HCT116 (cell line): Measurements from ENCODE around the gene CBFB. TPM values are rescaled to one million over a fixed set of nuclear protein-coding genes. Genes with fewer than 3 reads are reported as not detected.

ENCODE experiments used
- ATAC-seq: fragments of 200-7000 bp; cut with Tn5 transposase; 2 replicates; pipeline ENCODE4 v1.9.1; 2020; ENCODE audit warnings: mild to moderate bottlenecking, moderate library complexity
- BruUV-seq: library from RNA; stranded (reverse); fragments of 400-500 nt; replicated peaks from 2 replicates; lab custom pipeline; 2021; lab: Mats Ljungman, UMichigan
- CTCF ChIA-PET: fragments of 300-600 bp; sonication (Branson Sonifier 250); formaldehyde crosslinking; loops from one replicate; lab custom pipeline; 2021; ENCODE audit warnings: antibody characterized with exemption; lab: Charles Lee
- POLR2A ChIA-PET: fragments of 300-600, 350-600 bp; sonication (Branson Sonifier 250); formaldehyde crosslinking; loops from one replicate; lab custom pipeline; 2021; ENCODE audit warnings: antibody characterized with exemption; lab: Charles Lee
- RAD21 ChIA-PET, 2 experiments: fragments of 300-600 bp; sonication (Branson Sonifier 250); formaldehyde crosslinking; loops; one replicate each; lab custom pipeline; 2023; ENCODE audit warnings: low total read pairs in 2 of 2; ENCODE audit not compliant: uncharacterized antibody in 2 of 2, unreplicated experiment in 2 of 2, low non-redundant PET in 1 of 2; lab: Charles Lee
- DNase-seq: peaks from one replicate; pipeline ENCODE4 v3.0.0-alpha.2; 2010; ENCODE audit warnings: low read depth, low spot score
- H2AFZ ChIP-seq: fragments of 200-600 bp; shearing (Covaris generic), sonication (generic); 2 replicates; pipeline ENCODE4 v1.6.1; 2017; ENCODE audit warnings: low read depth, mixed run types, mixed read lengths, antibody characterized with exemption, low read length; ENCODE audit not compliant: poor library complexity, severe bottlenecking
- H3K27ac ChIP-seq: 2 replicates; pipeline ENCODE4 v1.5.1; 2012; ENCODE audit warnings: low read depth, low read length
- H3K27me3 ChIP-seq: fragments of 200-600 bp; sonication (generic); 2 replicates; pipeline ENCODE4 v1.6.1; 2016; ENCODE audit warnings: mixed run types, low read length, mixed read lengths; ENCODE audit not compliant: insufficient read depth
- H3K36me3 ChIP-seq, 2 experiments: fragments of 200-500 bp in 1 of 2; fragments of 200-600 bp in 1 of 2; sonication (Bioruptor generic) in 1 of 2; sonication (generic) in 1 of 2; 2 replicates each; pipeline versions ENCODE4 v1.5.1 to v1.6.1; 2014 to 2016; ENCODE audit warnings: low read length in 2 of 2, inconsistent platforms in 1 of 2, mixed read lengths in 1 of 2, mixed run types in 1 of 2; ENCODE audit not compliant: insufficient read depth in 2 of 2, control insufficient read depth in 1 of 2
- H3K4me1 ChIP-seq, 2 experiments: fragments of 200-600 bp in 1 of 2; sonication (generic) in 1 of 2; 2 replicates each; pipeline versions ENCODE4 v1.5.1 to v1.6.1; 2012 to 2017; ENCODE audit warnings: low read length in 2 of 2, inconsistent platforms in 1 of 2, mild to moderate bottlenecking in 1 of 2, mixed read lengths in 1 of 2, mixed run types in 1 of 2, moderate library complexity in 1 of 2; ENCODE audit not compliant: insufficient read depth in 2 of 2, control insufficient read depth in 1 of 2
- H3K4me2 ChIP-seq: fragments of 200-600 bp; sonication (generic); 2 replicates; pipeline ENCODE4 v1.6.1; 2017; ENCODE audit warnings: mixed run types, low read length, mixed read lengths
- H3K4me3 ChIP-seq, 2 experiments: fragments of 200-600 bp in 1 of 2; sonication (generic) in 1 of 2; replicated peaks in 1 of 2; 2 replicates each; pipeline ENCODE4 v1.5.1; 2011 to 2016; ENCODE audit warnings: low read length in 2 of 2, control low read depth in 1 of 2, low read depth in 1 of 2, mild to moderate bottlenecking in 1 of 2, mixed read lengths in 1 of 2, mixed run types in 1 of 2
- H3K79me2 ChIP-seq: fragments of 200-600 bp; sonication (generic); 2 replicates; pipeline ENCODE4 v1.6.1; 2017; ENCODE audit warnings: mild to moderate bottlenecking, mixed run types, low read length, moderate library complexity, mixed read lengths; ENCODE audit not compliant: insufficient read depth
- H3K9ac ChIP-seq: fragments of 200-600 bp; sonication (generic); 2 replicates; pipeline ENCODE4 v1.6.1; 2016; ENCODE audit warnings: low read length, mixed read lengths
- H3K9me2 ChIP-seq: fragments of 200-600 bp; sonication (generic), shearing (Covaris generic); 2 replicates; pipeline ENCODE4 v1.6.1; 2017; ENCODE audit warnings: mixed run types, mild to moderate bottlenecking, moderate library complexity; ENCODE audit not compliant: insufficient read depth
- H3K9me3 ChIP-seq, 2 experiments: fragments of 200-500 bp in 1 of 2; fragments of 200-600 bp in 1 of 2; sonication (Bioruptor generic) in 1 of 2; sonication (generic) in 1 of 2; 2 replicates each; pipeline ENCODE4 v1.6.1; 2014 to 2017; ENCODE audit warnings: low read length in 2 of 2, mixed read lengths in 2 of 2, inconsistent platforms in 1 of 2, low read depth in 1 of 2, mild to moderate bottlenecking in 1 of 2, mixed run types in 1 of 2, moderate library complexity in 1 of 2; ENCODE audit not compliant: control insufficient read depth in 1 of 2, insufficient read depth in 1 of 2
- H4K20me1 ChIP-seq: fragments of 200-600 bp; sonication (generic), shearing (Covaris generic); 2 replicates; pipeline ENCODE4 v1.6.1; 2017; ENCODE audit warnings: mixed run types, mild to moderate bottlenecking, moderate library complexity; ENCODE audit not compliant: insufficient read depth
- CBX3 ChIP-seq: IDR thresholded peaks from 2 replicates; pipeline ENCODE4 v1.6.1; 2012; ENCODE audit warnings: low read depth
- EGR1 ChIP-seq: IDR thresholded peaks from 2 replicates; pipeline ENCODE4 v1.6.1; 2012; ENCODE audit warnings: low read depth
- FOSL1 ChIP-seq: IDR thresholded peaks from 2 replicates; pipeline ENCODE4 v1.6.1; 2012; ENCODE audit warnings: low read depth
- JUND ChIP-seq: IDR thresholded peaks from 2 replicates; pipeline ENCODE4 v1.6.1; 2012
- MAX ChIP-seq: IDR thresholded peaks from 2 replicates; pipeline ENCODE4 v1.6.1; 2012
- POLR2A ChIP-seq: IDR thresholded peaks from 2 replicates; pipeline ENCODE4 v1.7.0; 2011; ENCODE audit warnings: borderline replicate concordance; ENCODE audit not compliant: insufficient read depth, insufficient read length; ENCODE audit errors: extremely low read depth
- RAD21 ChIP-seq: IDR thresholded peaks from 2 replicates; pipeline ENCODE4 v1.6.1; 2012; ENCODE audit warnings: low read depth, mild to moderate bottlenecking
- REST ChIP-seq: IDR thresholded peaks from 2 replicates; pipeline ENCODE4 v1.6.1; 2012; ENCODE audit warnings: low read depth
- SIN3A ChIP-seq: IDR thresholded peaks from 2 replicates; pipeline ENCODE4 v1.6.1; 2012; ENCODE audit warnings: low read depth
- SP1 ChIP-seq: IDR thresholded peaks from 2 replicates; pipeline ENCODE4 v1.6.1; 2012; ENCODE audit warnings: low read depth
- TCF7L2 ChIP-seq: IDR thresholded peaks from 2 replicates; pipeline ENCODE4 v1.7.0; 2011; ENCODE audit warnings: borderline replicate concordance, inconsistent platforms; ENCODE audit not compliant: insufficient read depth, insufficient read length; ENCODE audit errors: extremely low read depth
- YY1 ChIP-seq: IDR thresholded peaks from 2 replicates; pipeline ENCODE4 v1.6.1; 2011; ENCODE audit warnings: low read length, low read depth, moderate library complexity, mild to moderate bottlenecking; ENCODE audit not compliant: insufficient replicate concordance; ENCODE audit errors: extremely low read depth
- ZBTB33 ChIP-seq: IDR thresholded peaks from 2 replicates; pipeline ENCODE4 v1.6.1; 2011; ENCODE audit warnings: mild to moderate bottlenecking, low read length, moderate library complexity; ENCODE audit not compliant: insufficient replicate concordance; ENCODE audit errors: extremely low read depth
- ZFX ChIP-seq: fragments of 450-650 bp; IDR thresholded peaks from 2 replicates; pipeline ENCODE4 v1.6.1; 2017
- ZNF274 ChIP-seq: fragments of 200-500 bp; sonication (Bioruptor generic); IDR thresholded peaks from 2 replicates; pipeline ENCODE4 v1.6.1; 2014; ENCODE audit warnings: mild to moderate bottlenecking, low read depth, low read length, inconsistent platforms
- intact Hi-C: fragments of 100-400 bp; cut with micrococcal nuclease; formaldehyde crosslinking; loops from 2 replicates; pipeline ENCODE4 v1.10.0; 2022
- total RNA-seq: library from RNA; stranded (reverse); gene quantifications from one replicate; pipeline ENCODE4 v1.2.1, GENCODE V29; 2021; ENCODE audit not compliant: unreplicated experiment

The CBFB gene
- total RNA-seq, 1 experiment from 2014 or later = 101 TPM

DNA sequence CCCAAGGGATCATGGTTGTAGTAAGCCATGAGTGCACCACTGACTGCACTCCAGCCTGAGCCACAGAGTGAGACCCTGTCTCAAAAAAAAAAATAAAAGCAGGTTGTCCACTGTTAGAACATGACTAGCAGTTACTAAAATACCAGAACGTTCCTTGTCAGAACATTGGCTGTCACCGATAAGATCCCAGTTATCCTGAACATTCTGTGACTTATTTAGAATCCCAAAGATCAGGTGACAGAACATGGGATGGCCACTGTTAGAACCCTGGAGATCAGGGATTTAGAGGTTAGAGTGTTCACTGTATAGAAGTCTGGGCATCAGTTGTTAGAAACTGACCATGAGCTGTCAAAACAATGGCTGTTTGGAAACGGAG is 32.0 kb upstream of the CBFB start:
- POLR2A ChIA-PET = interaction anchor here (0.6 kb wide), 1 partner anchor 12 kb away, joined by 3 read pairs; no protein-coding TSS in a partner anchor
- Histone ChIP-seq H3K4me1 (peaks cover 0 to 3% of the 10 kb centered on the region in 2 experiments; a peak in 1 of 4 replicates), H3K79me2 (no peaks in the 10 kb centered on the region), H3K4me3 (no peak overlapping the region), H3K9ac (no peak overlapping the region), H4K20me1 (no peaks in the 10 kb centered on the region), H3K9me2 (no peaks in the 10 kb centered on the region), H2AFZ (no peak overlapping the region), H3K27me3 (no peaks in the 10 kb centered on the region), H3K9me3 (no peaks in the 10 kb centered on the region), H3K36me3 (no peaks in the 10 kb centered on the region), H3K27ac (no peak overlapping the region), H3K4me2 (no peak overlapping the region)
- DNase-seq (no peak), ATAC-seq (no peak)
- TF ChIP-seq ZFX (no peak), POLR2A (no peak), EGR1 (no peak), SIN3A (no peak), SP1 (no peak), JUND (no peak), ZBTB33 (no peak), RAD21 (no peak), REST (no peak), YY1 (no peak), MAX (no peak), CBX3 (no peak), ZNF274 (no peak), FOSL1 (no peak), TCF7L2 (no peak)
- intact Hi-C loops = no loop called here
- RAD21 ChIA-PET = no interaction called here
- BruUV-seq = no TSS peak
- CTCF ChIA-PET = no interaction called here
